ENCODE results near the gene VRK1. TPM values are rescaled to one million over a fixed set of nuclear protein-coding genes. Genes with fewer than 3 reads are reported as not detected.

VRK1 gene
- total and polyA plus RNA-seq, 4 donors, result 6.4 to 21.8 (median 8.5) TPM

GRCh38 chr14:96838449-96838848, 41.3 kb downstream of the VRK1 start:
- Histone ChIP-seq H3K27ac (ENCODE audit: low read depth in 1 of 2, low read length in 1 of 2) (no peak overlapping the region), H3K27me3 (ENCODE audit: control insufficient read depth in 3 of 3, insufficient read depth in 3 of 3, low read length in 2 of 3) (no peaks in the 10 kb centered on the region), H3K4me3 (no peak overlapping the region), H3K9me3 (ENCODE audit: control insufficient read depth in 4 of 4, insufficient read depth in 3 of 4, low read length in 3 of 4) (no peaks in the 10 kb centered on the region), H3K36me3 (ENCODE audit: control insufficient read depth in 4 of 4, insufficient read depth in 4 of 4, low read length in 4 of 4) (peaks cover 0 to 7% (median 3%) of the 10 kb centered on the region in 4 donors), H3K4me1 (ENCODE audit: control insufficient read depth in 5 of 5, insufficient read depth in 5 of 5, low read length in 5 of 5) (no peaks in the 10 kb centered on the region), H3K9ac (ENCODE audit: insufficient read depth in 1 of 2, low read length in 2 of 2) (no peak overlapping the region)
- no peak for DNase-seq
- ATAC-seq (ENCODE audit: insufficient read depth, low FRiP score), result no peak
- 96 to 98% methylated on average over 4 of the region's 4 CpGs for WGBS, 2 donors
- TF ChIP-seq CTCF (IDR thresholded peaks at IDR 0.05; ENCODE audit: control extremely low read depth, extremely low read depth), result no peak

- DNase-seq (no peak), ATAC-seq (ENCODE audit: insufficient read depth, low FRiP score) (no peak)
- Histone ChIP-seq H3K9me3 (ENCODE audit: control insufficient read depth in 4 of 4, insufficient read depth in 3 of 4, low read length in 3 of 4) (no peaks in the 10 kb centered on the region), H3K27ac (ENCODE audit: low read depth in 1 of 2, low read length in 1 of 2) (no peak overlapping the region), H3K9ac (ENCODE audit: insufficient read depth in 1 of 2, low read length in 2 of 2) (no peak overlapping the region), H3K4me1 (ENCODE audit: control insufficient read depth in 5 of 5, insufficient read depth in 5 of 5, low read length in 5 of 5) (no peaks in the 10 kb centered on the region), H3K4me3 (no peak overlapping the region), H3K36me3 (ENCODE audit: control insufficient read depth in 4 of 4, insufficient read depth in 4 of 4, low read length in 4 of 4) (peaks cover 0 to 5% (median 3%) of the 10 kb centered on the region in 4 donors), H3K27me3 (ENCODE audit: control insufficient read depth in 3 of 3, insufficient read depth in 3 of 3, low read length in 2 of 3) (no peaks in the 10 kb centered on the region)
- no peak for TF ChIP-seq CTCF (IDR thresholded peaks at IDR 0.05; ENCODE audit: control extremely low read depth, extremely low read depth)
- WGBS, 2 donors, result 93 to 94% methylated on average over 2 of the region's 2 CpGs
Observed at GRCh38 chr14:96839251-96839650, 42.1 kb downstream of the VRK1 start.

GRCh38 chr14:96843137-96843536, 46.0 kb downstream of the VRK1 start:
- H3K36me3 ChIP-seq (ENCODE audit: control insufficient read depth in 4 of 4, insufficient read depth in 4 of 4, low read length in 4 of 4), result peaks cover 0 to 5% (median 1%) of the 10 kb centered on the region in 4 donors
- no peaks in the 10 kb centered on the region for H3K27me3 ChIP-seq (ENCODE audit: control insufficient read depth in 3 of 3, insufficient read depth in 3 of 3, low read length in 2 of 3)
- TF ChIP-seq CTCF (IDR thresholded peaks at IDR 0.05; ENCODE audit: control extremely low read depth, extremely low read depth), result no peak
- ATAC-seq (ENCODE audit: insufficient read depth, low FRiP score) (no peak), DNase-seq (no peak)
- no peaks in the 10 kb centered on the region for H3K4me1 ChIP-seq (ENCODE audit: control insufficient read depth in 5 of 5, insufficient read depth in 5 of 5, low read length in 5 of 5)
- no peak overlapping the region for H3K4me3 ChIP-seq
- no peak overlapping the region for H3K27ac ChIP-seq (ENCODE audit: low read depth in 1 of 2, low read length in 1 of 2)
- no peaks in the 10 kb centered on the region for H3K9me3 ChIP-seq (ENCODE audit: control insufficient read depth in 4 of 4, insufficient read depth in 3 of 4, low read length in 3 of 4)
- H3K9ac ChIP-seq (ENCODE audit: insufficient read depth in 1 of 2, low read length in 2 of 2), result no peak overlapping the region

- no peaks in the 10 kb centered on the region for H3K9me3 ChIP-seq (ENCODE audit: control insufficient read depth in 4 of 4, insufficient read depth in 3 of 4, low read length in 3 of 4)
- no peak overlapping the region for H3K27ac ChIP-seq (ENCODE audit: low read depth in 1 of 2, low read length in 1 of 2)
- ATAC-seq (ENCODE audit: insufficient read depth, low FRiP score) (no peak), DNase-seq (no peak)
- H3K9ac ChIP-seq (ENCODE audit: insufficient read depth in 1 of 2, low read length in 2 of 2), result no peak overlapping the region
- no peaks in the 10 kb centered on the region for H3K27me3 ChIP-seq (ENCODE audit: control insufficient read depth in 3 of 3, insufficient read depth in 3 of 3, low read length in 2 of 3)
- no peak for TF ChIP-seq CTCF (IDR thresholded peaks at IDR 0.05; ENCODE audit: control extremely low read depth, extremely low read depth)
- H3K4me3 ChIP-seq, result no peak overlapping the region
- H3K4me1 ChIP-seq (ENCODE audit: control insufficient read depth in 5 of 5, insufficient read depth in 5 of 5, low read length in 5 of 5), result no peaks in the 10 kb centered on the region
- WGBS, 2 donors, result 94 to 98% methylated on average over 1 of the region's 1 CpG
- peaks cover 0 to 7% (median 2%) of the 10 kb centered on the region in 4 donors for H3K36me3 ChIP-seq (ENCODE audit: control insufficient read depth in 4 of 4, insufficient read depth in 4 of 4, low read length in 4 of 4)
Observed at GRCh38 chr14:96844857-96845570, 47.8 kb downstream of the VRK1 start.

All from lung (tissue), 12 donors.